NCI-H1436 treated with DMSO at 0.1 percent for 48 hours (cell line): ENCODE results near the gene RAN.
"Not testable (repeated sequence)": the region's sequence is repeated elsewhere in the genome, so short reads cannot be mapped to it uniquely, and the experiment has no call there.

Experiments used
- DNase-seq: peaks from one replicate; lab custom pipeline; 2025; lab: John Stamatoyannopoulos, UW

Gene RAN

GRCh38 chr12:130878193-130879185 is 6.6 kb downstream of the RAN start:
- no peak for DNase-seq

DNA sequence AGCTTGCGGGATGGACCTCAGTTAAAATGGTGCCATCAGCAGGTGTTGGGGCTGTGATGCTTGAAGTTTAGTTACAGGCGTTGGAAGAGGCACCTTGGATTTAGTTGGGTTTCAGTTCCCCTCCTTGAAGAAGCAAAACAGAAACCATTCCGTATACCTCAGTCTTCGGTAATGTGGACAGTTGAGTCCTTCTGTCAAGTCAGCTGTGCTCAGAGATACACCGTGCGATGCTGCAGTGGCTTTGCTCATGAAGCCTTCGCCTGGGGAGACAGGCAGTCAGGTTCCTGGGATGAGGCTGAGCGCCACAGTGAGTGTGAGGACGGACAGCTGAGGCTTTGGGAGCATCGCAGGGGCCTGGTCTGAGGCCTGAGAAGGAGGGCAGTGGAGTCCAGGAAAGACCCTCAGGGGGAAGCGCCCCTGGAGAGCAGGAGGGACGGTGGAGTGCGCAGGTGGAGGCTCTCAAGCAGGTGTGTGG is 7.4 kb downstream of the RAN start:
- no peak for DNase-seq

- no peak for DNase-seq
These were observed 8.0 kb downstream of the RAN start for GRCh38 chr12:130879781-130880389.

GRCh38 chr12:130880411-130880885 is 8.6 kb downstream of the RAN start:
- no peak for DNase-seq

DNA sequence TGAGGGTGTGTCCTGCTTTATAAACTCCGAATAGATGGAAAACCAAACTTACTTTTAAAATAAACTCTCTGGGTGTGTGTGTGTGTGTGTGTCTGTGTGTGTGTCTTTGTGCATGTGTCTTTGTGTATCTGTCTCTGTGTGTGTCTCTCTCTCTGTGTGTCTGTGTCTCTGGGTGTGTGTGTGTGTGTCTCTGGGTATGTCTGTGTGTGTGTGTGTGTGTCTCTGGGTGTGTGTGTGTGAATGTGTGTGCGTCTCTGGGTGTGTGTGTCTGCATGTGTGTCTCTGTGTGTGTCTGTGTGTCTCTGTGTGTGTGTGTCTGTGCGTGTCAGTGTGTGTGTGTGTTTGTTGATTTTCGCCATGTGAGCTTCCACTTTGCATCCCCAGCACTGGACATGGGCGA is 9.2 kb downstream of the RAN start:
- no peak for DNase-seq

- DNase-seq, result no peak
These were observed 9.7 kb downstream of the RAN start for GRCh38 chr12:130881548-130881947.

- not testable (repeated sequence) for DNase-seq
These were observed 15.3 kb downstream of the RAN start for GRCh38 chr12:130887190-130887589.

DNA sequence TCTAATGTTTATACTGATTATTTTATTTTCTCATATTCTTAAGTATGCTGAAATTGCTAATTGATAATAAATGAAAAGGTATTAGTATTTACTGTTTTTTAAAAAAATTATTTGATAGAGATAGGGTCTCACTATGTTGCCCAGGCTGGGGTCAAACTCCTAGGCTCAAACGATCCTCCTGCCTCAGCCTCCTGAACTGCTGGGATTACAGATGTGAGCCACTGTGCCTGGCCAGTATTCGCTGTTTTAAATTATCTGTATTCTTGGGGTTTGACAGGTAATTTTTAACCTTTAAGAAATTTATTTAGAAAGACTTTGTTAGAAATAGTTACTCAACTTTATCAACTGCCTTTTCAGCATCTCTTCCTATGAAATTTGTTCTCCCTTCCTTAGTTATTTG is 32.2 kb downstream of the RAN start:
- DNase-seq, result no peak

DNA sequence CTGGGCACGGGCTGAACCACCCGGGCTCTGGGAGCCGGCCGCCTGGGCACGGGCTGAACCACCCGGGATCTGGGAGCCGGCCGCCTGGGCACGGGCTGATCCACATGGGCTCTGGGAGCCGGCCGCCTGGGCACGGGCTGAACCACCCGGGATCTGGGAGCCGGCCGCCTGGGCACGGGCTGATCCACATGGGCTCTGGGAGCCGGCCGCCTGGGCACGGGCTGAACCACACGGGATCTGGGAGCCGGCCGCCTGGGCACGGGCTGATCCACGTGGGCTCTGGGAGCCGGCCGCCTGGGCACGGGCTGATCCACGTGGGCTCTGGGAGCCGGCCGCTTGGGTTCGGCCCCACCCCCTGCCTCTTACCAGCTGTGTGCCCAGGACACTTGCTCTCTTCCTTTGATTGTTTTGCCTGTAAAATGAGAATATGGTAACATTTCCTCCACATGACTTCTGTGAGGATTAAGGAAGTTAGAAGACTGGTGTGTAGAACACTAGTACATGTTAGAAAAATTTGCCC is 33.1 kb downstream of the RAN start:
- DNase-seq, result not testable (repeated sequence)

- DNase-seq, result no peak
These were observed 37.2 kb downstream of the RAN start for GRCh38 chr12:130909111-130909510.

- DNase-seq, result no peak
These were observed 39.3 kb downstream of the RAN start for GRCh38 chr12:130911193-130911592.

GRCh38 chr12:130911933-130912332 is 40.1 kb downstream of the RAN start:
- DNase-seq, result no peak

GRCh38 chr12:130916241-130916911 is 44.5 kb downstream of the RAN start:
- peak; percentile 41 for DNase-seq

DNA sequence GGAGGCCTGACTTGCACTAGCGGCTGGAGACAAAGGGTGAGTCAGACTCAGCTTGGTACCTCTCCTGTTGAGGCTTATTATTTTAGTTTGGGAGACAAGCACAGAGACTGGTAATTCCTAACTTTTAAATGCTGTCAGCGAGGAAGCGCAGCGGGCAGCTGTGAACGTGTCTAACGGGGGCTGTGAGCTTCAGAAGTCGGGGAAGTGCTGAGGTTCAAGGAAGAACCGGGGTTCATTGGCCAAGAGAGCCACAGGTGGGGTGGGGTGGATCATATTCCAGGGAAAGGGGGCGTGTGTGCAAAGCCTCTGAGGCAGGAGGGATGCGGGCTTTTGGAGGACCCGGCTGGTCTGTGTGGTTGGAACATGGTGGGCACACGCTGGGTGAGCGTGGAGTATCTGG is 45.7 kb downstream of the RAN start:
- DNase-seq, result no peak

DNA sequence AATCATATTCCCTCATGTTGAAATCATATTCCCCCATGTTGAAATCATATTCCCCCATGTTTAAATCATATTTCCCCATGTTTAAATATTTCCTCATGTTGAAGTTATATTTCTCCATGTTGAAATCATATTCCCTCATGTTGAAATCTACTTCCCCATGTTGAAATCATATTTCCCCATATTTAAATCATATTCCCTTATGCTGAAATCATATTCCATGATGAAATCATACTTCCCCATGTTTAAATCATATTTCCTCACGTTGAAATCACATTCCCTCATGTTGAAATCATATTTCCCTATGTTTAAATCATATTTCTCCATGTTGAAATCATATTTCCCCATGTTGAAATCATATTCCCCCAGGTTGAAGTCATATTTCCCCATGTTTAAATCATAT is 47.2 kb downstream of the RAN start:
- no peak for DNase-seq

DNA sequence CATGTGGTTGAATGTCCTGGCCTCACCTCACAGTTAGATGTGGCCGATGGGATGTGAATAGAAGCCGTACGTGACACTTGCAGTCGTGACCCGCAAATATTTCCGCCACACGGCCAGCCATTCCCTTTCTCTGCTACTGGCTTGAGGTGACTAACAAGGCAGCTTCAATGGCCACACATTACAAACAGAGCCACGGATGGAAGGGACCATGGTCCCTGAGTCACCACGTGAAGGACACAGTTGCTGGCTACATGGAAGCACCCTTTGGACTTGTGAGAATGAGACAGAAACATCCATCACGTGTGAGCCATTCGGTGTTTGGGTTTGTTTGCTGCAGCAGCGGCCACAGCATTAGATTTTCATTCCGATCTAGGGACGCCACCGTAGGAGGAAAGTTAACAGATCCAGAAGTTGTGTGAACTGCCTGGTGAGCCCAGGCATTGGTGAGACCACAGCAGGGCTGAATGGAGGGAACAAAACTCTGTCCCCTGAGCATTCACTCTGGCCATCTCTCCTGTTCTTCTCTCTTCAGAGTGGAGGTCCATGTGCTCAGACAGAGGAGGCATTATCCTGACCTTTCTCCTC is 48.3 kb downstream of the RAN start:
- no peak for DNase-seq

- no peak for DNase-seq
These were observed 49.0 kb downstream of the RAN start for GRCh38 chr12:130920723-130921381.

GRCh38 chr12:130922511-130922953 is 50.7 kb downstream of the RAN start:
- no peak for DNase-seq

GRCh38 chr12:130924966-130925665 is 53.2 kb downstream of the RAN start:
- no peak for DNase-seq

DNA sequence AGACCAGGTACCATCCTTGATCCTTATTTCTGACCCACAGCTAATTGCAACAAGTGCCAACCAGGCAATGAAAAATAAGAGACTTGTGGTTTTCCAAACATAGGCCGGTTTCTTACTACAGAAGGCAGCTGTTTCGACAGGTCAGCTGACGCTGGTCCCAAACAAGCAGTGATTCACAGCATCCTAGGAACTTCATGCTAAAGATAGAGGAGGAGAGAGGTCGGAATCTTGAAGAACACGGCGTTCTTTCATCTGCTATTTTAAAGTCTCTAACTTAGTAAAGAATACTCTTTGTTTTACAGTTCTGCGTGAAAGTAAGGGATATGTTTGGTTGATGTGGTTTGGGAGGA is 53.8 kb downstream of the RAN start:
- DNase-seq, result no peak
